Breast epithelium (tissue), 4 donors: Measurements from ENCODE around the gene GNB5. TPM values are rescaled to one million over a fixed set of nuclear protein-coding genes. Genes with fewer than 3 reads are reported as not detected.

Experiments used
- DNase-seq, 2 donors: peaks; one replicate each; pipeline ENCODE4 v3.0.0-alpha.2; 2019; ENCODE audit warnings: low spot score in 2 of 2
- H3K27ac ChIP-seq, 2 donors: fragments of 200-600 bp; sonication (generic) in 1 of 2; one replicate each; pipeline ENCODE4 v1.5.1; 2016 to 2019; ENCODE audit warnings: mild to moderate bottlenecking in 1 of 2
- H3K27me3 ChIP-seq, 2 donors: fragments of 200-600 bp; sonication (generic) in 1 of 2; one replicate each; pipeline versions ENCODE4 v1.5.1 to v1.6.0; 2017 to 2019; ENCODE audit warnings: control low read depth in 1 of 2, mild to moderate bottlenecking in 1 of 2
- H3K36me3 ChIP-seq: fragments of 200-600 bp; one replicate; pipeline ENCODE4 v1.5.1; 2019
- H3K4me1 ChIP-seq, 2 donors: fragments of 200-600 bp; sonication (generic); one replicate each; pipeline ENCODE4 v1.5.1; 2016 to 2019; ENCODE audit warnings: control low read depth in 1 of 2
- H3K4me3 ChIP-seq, 3 donors: fragments of 200-600 bp; sonication (generic); 1 replicate in 2 of 3; 2 replicates in 1 of 3; pipeline ENCODE4 v1.5.1; 2016 to 2019; ENCODE audit warnings: mild to moderate bottlenecking in 3 of 3, moderate library complexity in 2 of 3
- H3K9me3 ChIP-seq, 2 donors: fragments of 200-600 bp; sonication (generic) in 1 of 2; one replicate each; pipeline ENCODE4 v1.5.1; 2016 to 2019; ENCODE audit warnings: control low read depth in 1 of 2
- CTCF ChIP-seq, 3 donors: fragments of 450-650 bp; IDR thresholded peaks; one replicate each; pipeline ENCODE4 v1.5.1; 2016 to 2017; ENCODE audit warnings: antibody characterized with exemption in 3 of 3, mild to moderate bottlenecking in 3 of 3, moderate library complexity in 3 of 3
- POLR2A ChIP-seq: fragments of 450-650 bp; IDR thresholded peaks from one replicate; pipeline ENCODE4 v1.6.1; 2016; ENCODE audit warnings: antibody characterized with exemption, mild to moderate bottlenecking, moderate library complexity
- POLR2AphosphoS5 ChIP-seq, 3 donors: sonication (generic); formaldehyde crosslinking; IDR thresholded peaks; one replicate each; pipeline ENCODE4 v1.6.1; 2017; ENCODE audit warnings: antibody characterized with exemption in 3 of 3
- intact Hi-C: fragments of 100-400 bp; cut with DNase I; formaldehyde crosslinking; loops from one replicate; pipeline ENCODE4 v1.15.1; 2023; ENCODE audit warnings: low total_unique reads
- total RNA-seq, 3 donors: library from RNA; depleted of rRNA; stranded (reverse); fragments of >200 nt; gene quantifications; one replicate each; pipeline ENCODE4 v1.1.0, GENCODE V29; 2016

The GNB5 gene
- total RNA-seq, 3 donors from 2014 or later, result 18.9 to 43.9 (median 43.9) TPM

DNA sequence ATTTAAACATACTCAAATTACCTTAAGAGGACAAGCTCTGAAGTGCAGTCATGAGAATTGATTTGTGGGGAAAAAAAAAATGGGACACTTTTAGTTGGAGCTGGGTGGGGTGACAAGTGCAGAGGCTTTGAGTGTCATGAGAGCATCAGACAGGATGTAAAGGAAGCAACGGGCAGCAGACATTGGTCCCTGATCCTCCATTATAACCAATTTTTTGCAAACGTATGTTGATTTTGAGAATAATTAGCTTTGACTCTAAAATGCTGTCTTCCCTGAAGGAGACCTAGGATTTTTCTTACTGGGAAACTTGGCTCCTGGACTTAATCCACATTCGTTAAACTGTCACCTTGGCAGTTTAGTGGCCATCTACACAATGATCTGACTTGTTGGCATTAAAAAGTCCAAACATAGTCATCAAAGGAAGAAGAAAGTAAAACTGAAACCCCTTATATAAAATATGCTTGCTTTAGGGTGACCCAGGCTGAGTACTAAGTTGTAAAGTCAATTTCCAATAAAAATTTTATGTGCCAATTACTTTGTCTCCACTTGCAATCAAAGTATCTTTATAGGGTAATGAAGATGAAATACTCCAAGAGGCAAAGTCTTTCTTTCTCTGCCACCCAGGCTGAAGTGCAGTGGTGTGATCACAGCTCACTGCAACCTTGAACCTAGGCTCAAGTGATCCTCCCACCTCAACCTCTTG, 124.2 kb downstream of the GNB5 start:
- H3K36me3 ChIP-seq, result no peaks in the 10 kb centered on the region
- H3K27me3 ChIP-seq, result no peaks in the 10 kb centered on the region
- TF ChIP-seq POLR2AphosphoS5 (IDR thresholded peaks at IDR 0.05) (no peak), CTCF (IDR thresholded peaks at IDR 0.05) (no peak), POLR2A (no peak)
- DNase-seq, result no peak
- no peak overlapping the region for H3K4me3 ChIP-seq
- no peak overlapping the region for H3K27ac ChIP-seq
- H3K4me1 ChIP-seq, result no peaks in the 10 kb centered on the region
- intact Hi-C loops, result no loop called here
- no peaks in the 10 kb centered on the region for H3K9me3 ChIP-seq

Other genes starting within 250 kb of the GNB5 start
- 10 to 100 TPM; 12.8 to 25.5 (median 23.3) TPM for gene LEO1, start 219.6 kb downstream of the GNB5 start, total RNA-seq
- gene MAPK6, start 172.2 kb downstream of the GNB5 start, total RNA-seq, result 10 to 100 TPM; 20.8 to 32.2 (median 22.0) TPM
- gene BCL2L10, start 78.6 kb downstream of the GNB5 start, total RNA-seq, result 1 to 10 TPM in 1 of 3 donors, under 1 TPM in 2; 0.59 to 2.3 (median 0.64) TPM
- gene MYO5C, start 104.4 kb upstream of the GNB5 start, total RNA-seq, result 10 to 100 TPM; 16.6 to 71.3 (median 51.5) TPM